GM04503 (cell line): ENCODE results near the gene TMEM131L.

Source experiments
- DNase-seq: peaks from one replicate; pipeline ENCODE4 v3.0.0-alpha.2; 2012; ENCODE audit warnings: low read depth

The TMEM131L gene

DNA sequence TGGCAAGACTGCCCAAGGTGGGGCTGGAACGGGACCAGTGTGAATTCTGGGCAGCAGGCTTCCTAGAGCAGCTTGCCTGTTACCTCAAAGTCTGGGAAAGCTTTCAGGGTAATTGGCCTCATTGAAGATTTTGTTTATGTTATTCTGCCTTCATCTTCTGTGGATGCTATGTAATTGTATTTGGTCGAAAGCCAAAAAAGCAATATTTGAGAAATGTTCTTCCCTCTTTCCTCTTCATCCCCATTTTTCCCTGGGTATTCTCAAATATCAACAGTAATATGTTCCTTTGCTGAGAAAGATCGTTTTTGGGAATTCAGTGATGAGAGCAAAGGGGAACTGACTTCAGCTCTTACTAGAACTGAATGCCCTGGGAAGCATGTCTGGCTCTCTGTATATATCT lies 12.9 kb downstream of the TMEM131L start:
- no peak for DNase-seq

GRCh38 chr4:153480704-153481103 lies 14.5 kb downstream of the TMEM131L start:
- no peak for DNase-seq

DNA sequence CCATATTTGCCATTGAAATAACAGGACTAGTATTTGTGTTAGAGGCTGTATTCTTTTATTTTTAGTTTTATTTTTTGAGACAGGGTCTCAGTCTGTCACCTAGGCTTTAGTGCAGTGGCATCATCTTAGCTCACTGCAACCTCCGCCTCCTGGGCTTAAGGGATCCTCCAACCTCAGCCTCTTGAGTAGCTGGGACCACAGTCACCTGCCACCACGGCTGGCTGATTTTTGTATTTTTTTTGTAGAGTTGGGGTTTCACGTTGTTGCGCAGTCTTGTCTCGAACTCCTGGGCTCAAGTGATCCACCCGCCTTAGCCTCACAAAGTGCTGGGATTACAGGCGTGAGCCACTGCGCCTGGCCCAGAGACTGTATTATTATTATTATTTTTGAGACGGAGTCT lies 15.3 kb downstream of the TMEM131L start:
- no peak for DNase-seq

DNA sequence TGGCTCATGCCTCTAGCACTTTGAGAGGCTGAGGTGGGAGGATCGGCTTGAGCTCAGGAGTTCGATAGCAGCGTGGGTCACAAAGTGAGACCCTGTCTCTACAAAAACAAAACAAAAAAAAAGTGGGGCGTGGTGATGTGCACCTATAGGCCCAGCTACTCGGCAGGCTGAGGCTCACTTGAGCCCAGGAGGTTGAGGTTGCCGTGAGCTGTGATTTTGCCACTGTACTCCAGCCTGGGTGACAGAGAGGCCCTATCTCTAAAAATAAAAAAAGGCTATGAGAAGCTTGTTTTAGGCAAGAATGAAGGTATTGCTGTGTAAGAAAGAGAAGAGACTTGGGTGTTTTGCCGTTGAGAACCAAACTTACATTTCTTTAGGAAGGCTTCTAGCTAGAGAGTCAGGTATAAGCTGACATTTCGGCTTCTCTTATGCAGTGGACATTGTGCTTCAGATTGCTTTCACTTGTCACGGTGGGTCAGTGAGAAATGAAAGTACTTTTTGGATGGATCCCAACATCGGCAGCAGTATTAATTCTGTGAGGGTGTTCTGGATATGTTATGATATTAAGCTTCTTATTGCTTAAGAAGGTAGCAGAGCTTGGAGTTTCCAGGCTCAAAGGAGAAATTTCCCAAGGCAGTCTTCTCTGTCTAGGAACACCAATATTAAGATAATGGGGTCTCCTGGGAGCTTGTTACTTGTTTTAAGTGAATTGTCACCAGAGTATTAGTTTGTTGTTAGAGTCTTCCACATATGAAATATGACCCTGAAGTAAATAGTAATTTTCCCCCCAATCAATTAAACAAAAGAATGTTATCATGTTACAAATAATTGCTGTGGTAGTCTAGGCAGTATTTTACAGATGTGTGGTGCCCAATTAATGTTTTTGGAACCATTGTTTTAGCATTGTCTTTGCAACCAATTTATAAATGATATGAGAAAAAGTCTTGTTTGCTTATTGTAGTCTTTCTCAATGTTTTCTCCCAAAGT lies 17.6 kb downstream of the TMEM131L start:
- no peak for DNase-seq

DNA sequence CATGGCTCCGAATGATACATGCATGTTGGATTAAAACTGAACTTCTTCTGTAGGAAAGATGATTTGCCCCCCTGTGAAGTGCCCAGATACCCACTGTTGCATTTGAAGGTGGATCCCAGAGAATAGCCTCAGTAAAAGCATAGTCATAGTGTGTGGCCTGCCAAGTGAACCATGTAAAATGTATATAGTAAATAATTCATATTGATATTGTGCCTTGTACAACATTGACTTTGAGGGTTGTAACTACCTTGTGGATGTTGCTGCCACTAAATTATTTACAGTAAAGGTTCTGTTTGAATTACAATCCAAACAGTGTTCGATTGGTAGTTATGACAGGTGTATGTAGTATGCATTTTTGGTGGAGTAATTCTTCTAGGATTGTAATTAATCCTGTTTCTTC lies 19.2 kb downstream of the TMEM131L start:
- no peak for DNase-seq

DNA sequence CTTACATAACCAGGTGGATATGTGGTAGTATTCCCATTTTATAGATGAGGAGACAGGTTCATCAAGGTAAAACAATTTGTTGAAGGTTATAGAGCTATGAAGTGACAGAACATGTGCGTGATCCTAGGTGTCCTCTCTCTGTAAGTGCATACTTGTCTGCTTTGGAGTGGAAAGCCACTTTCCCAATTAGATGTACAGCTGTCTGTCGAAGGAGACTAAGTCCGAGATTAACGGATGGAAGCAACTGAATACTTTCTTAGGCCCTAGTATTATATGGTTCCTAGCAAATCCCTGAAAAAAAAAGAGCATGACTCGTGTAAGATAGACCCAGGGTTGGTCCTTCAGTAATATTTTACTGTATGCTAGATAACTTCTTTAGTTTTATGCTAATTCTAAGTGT lies 19.7 kb downstream of the TMEM131L start:
- no peak for DNase-seq

GRCh38 chr4:153486281-153487151 lies 20.4 kb downstream of the TMEM131L start:
- DNase-seq = peak; percentile 61

DNA sequence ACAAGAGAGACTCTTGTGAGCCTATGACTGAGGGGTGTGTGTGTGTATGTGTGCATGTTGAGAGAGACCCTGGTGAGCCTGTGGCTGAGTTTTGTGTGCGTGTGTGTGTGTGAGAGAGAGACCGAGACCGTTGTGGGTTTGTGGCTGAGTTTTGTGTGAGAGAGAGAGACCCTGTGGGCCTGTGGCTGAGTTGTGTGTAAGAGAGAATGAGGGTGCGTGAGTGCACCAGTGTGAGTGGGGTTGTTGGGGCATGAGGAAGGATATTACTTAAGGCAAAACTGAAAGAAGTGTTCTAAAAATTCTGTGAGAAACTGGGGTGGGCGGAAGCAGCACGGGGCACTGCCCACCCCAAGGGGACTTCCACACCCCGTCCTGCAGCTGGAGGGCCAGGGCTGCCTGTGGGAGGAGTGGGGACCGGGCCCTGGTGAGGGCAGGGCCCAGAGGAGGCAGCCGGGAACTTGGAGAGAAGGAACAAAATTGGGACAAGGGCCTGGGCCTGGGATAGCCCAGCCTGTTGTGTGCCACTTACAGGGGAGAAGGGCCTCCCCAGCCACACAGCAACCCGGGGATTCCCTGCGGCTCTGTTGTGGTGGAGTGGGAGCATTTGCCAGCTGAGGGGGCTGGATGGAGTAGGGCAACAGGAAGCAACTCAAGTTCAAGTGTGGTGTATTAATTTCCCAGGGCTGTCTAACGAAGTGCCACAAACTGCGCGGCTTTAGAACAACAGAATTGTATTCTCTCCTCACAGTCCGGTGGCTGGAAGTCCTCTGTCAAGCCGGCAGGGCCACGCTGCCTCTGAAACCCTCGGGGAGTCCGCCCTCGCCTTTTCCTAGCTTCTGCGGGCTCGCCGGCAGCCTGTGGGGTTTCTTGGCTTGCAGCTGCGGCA lies 22.1 kb downstream of the TMEM131L start:
- DNase-seq = no peak

GRCh38 chr4:153489856-153490558 lies 23.8 kb downstream of the TMEM131L start:
- no peak for DNase-seq

- DNase-seq = no peak
These were observed 24.9 kb downstream of the TMEM131L start for GRCh38 chr4:153490985-153491483.

- DNase-seq = no peak
These were observed 28.4 kb downstream of the TMEM131L start for GRCh38 chr4:153494562-153494961.

DNA sequence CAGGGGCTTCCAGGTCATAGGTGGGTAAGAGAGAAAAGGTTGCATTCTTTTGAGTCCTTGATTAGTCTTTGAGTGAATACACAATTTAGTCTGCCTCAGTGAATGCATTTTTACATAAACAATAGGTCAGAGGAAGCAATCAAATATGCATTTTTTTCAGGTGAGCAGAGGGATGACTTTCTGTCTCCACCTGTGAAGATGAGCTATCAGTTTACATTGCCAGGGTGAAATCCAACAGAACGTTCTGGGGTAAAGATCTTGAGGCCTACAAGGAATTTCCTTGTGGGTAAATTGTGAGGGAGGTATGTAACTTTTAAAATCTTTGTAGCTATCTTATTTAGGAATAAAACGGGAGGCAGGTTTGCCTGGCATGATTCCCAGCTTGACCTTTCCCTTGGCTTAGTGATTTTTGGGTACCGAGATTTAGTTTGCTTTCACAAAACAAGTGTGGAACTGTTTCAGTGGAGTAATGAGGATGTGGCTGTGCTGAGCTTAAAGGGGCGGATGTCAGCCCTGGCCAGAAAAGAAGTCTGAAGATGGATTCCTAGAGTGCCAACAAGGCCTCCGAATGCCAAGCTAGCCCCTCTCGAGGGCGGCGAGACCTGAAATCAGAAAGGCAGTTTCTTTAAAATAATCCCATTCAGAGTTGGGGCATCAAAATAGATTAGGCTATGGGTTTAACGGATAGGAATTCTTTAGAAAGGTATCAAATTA lies 29.5 kb downstream of the TMEM131L start:
- DNase-seq = no peak

GRCh38 chr4:153497091-153497531 lies 31.0 kb downstream of the TMEM131L start:
- DNase-seq = no peak

DNA sequence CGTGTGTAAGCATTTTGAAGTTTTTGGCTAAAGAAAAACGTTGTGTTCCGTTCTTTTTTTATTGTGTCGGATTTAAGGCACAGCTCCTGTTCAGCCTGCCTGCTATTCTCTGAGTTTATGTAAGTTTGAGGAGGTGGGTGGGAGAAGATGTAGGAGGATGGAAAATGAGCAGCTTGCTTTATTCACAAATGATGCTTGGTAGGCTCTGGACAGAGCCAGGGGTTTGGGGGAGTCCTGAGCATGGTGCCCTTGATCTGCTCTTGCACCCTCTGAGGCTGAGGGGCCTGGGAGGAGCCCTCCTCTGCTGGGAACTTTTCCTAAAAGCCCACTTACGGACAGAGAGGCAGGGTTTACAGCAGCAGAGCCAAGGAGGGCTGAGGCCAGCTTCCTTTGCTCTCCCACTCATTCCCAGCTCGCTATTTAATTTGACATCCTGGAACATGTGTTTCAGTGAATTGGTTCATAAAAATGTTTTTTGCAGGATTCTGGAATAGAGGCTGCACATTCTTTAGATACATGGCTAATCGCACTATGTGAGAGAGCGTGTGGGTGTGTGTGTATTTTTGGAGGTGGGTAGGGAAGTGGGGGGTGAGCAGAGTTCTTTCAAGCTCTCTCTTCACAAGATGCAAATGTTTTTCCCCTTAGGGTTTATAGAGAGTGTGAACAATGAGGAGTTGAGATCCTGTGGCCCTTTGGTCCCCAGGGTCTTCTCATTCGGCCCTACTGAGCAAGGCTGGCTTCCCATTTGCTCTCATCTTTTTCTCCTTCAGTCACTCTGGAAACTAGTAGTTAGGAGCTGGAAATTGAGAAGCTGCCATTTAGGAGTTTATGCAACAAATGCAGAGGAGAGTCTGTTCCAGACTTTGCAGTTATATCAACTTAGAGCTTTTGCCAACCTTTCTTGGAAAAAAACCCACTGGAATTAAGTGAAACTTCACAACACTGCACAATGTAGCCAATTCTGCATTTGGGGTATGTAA lies 32.1 kb downstream of the TMEM131L start:
- peak; percentile 57 for DNase-seq

GRCh38 chr4:153499005-153499404 lies 32.8 kb downstream of the TMEM131L start:
- DNase-seq = no peak

- DNase-seq = no peak
These were observed 35.4 kb downstream of the TMEM131L start for GRCh38 chr4:153501578-153501977.

DNA sequence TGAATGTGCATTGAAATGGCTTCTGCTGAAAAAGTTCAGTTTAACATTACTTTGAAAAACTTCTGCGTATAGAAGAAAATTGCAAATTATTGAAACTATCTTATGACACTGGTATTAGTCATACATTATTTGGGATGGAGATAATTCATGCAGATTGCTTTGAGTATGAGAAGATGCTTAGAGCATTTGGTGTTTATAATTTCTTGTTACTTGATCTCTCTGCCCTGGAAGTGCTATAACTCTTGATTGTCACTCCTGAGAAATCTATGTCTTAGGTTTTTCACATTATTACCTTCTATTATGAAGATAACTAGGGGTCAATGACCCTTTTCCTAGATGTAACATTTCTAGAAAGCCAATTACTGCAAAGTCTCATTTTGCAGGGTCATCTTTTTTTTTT lies 36.4 kb downstream of the TMEM131L start:
- no peak for DNase-seq

- DNase-seq = no peak
These were observed 40.5 kb downstream of the TMEM131L start for GRCh38 chr4:153506341-153507309.
